ENCODE measurements around the gene TMEM123. TPM values are rescaled to one million over a fixed set of nuclear protein-coding genes. Genes with fewer than 3 reads are reported as not detected.
"Not testable (repeated sequence)": the region's sequence is repeated elsewhere in the genome, so short reads cannot be mapped to it uniquely, and the experiment has no call there.

The TMEM123 gene
- total RNA-seq, 3 donors from 2014 or later (not counting 1 experiment from before 2014, with no cell fraction given): 100 to 126 (median 118) TPM

DNA sequence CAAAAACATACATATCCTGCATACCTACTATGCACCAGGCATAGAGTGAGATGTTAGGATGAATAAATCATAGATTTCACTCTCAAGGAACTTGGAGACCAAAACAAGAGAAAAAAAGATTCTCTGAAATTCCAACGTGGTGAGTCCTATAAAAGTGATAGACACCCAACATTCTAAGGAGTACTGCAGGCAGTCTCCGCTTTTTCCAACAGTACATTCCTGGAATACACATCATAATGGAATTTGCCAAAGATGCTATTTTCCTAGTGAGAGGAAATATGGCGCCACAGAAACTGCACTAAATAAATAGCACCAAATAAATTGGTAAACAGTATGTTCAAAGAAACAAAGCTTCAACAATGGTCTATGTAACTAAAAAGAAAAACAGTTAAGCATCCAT lies 6.0 kb downstream of the TMEM123 start:
- Mint-ChIP-seq H3K9me3 (no peaks in the 10 kb centered on the region), H3K36me3 (peaks cover 12% of the 10 kb centered on the region), H3K27ac (peak overlapping the region; percentile 78 to 84), H3K4me3 (peak overlapping the region; percentile 62), H3K4me1 (peaks cover 84 to 86% of the 10 kb centered on the region in 2 donors), H3K27me3 (ENCODE audit: low read depth in 2 of 2) (peaks cover 6 to 7% of the 10 kb centered on the region in 2 donors)
- Histone ChIP-seq H3K4me3 (ENCODE audit: low read length) (no peak overlapping the region), H3K9me3 (ENCODE audit: control insufficient read depth, insufficient read depth, low read length) (no peaks in the 10 kb centered on the region), H3K4me1 (ENCODE audit: control insufficient read depth, insufficient read depth, low read length) (peaks cover 11% of the 10 kb centered on the region), H3K36me3 (ENCODE audit: control insufficient read depth, insufficient read depth, low read length) (peaks cover 12% of the 10 kb centered on the region), H3K27ac (ENCODE audit: low read length) (peak overlapping the region; percentile 10), H3K27me3 (ENCODE audit: control insufficient read depth, insufficient read depth, low read length) (no peaks in the 10 kb centered on the region)
- intact Hi-C loops (cut with micrococcal nuclease): loop anchor here (1.0 kb wide), 1 partner anchor 129 kb away; the partner anchor contains the start of gene BIRC3
- TF ChIP-seq, protein P1, sequence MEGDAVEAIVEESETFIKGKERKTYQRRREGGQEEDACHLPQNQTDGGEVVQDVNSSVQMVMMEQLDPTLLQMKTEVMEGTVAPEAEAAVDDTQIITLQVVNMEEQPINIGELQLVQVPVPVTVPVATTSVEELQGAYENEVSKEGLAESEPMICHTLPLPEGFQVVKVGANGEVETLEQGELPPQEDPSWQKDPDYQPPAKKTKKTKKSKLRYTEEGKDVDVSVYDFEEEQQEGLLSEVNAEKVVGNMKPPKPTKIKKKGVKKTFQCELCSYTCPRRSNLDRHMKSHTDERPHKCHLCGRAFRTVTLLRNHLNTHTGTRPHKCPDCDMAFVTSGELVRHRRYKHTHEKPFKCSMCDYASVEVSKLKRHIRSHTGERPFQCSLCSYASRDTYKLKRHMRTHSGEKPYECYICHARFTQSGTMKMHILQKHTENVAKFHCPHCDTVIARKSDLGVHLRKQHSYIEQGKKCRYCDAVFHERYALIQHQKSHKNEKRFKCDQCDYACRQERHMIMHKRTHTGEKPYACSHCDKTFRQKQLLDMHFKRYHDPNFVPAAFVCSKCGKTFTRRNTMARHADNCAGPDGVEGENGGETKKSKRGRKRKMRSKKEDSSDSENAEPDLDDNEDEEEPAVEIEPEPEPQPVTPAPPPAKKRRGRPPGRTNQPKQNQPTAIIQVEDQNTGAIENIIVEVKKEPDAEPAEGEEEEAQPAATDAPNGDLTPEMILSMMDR (IDR thresholded peaks at IDR 0.05): no peak
- WGBS (ENCODE audit: insufficient coverage): 100% methylated on average over 3 of the region's 3 CpGs
- DNase-seq (no peak), ATAC-seq (no peak)

DNA sequence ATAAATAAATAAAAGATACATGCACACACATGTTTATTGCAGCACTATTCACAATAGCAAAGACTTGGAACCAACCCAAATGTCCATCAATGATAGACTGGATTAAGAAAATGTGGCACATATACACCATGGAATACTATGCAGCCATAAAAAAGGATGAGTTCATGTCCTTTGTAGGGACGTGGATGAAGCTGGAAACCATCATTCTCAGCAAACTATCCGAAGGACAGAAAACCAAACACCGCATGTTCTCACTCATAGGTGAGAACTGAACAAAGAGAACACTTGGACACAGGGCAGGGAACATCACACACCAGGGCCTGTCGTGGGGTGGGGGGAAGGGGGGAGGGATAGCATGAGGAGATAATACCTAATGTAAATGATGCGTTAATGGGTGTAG lies 7.9 kb downstream of the TMEM123 start:
- H3K9me3 ChIP-seq (ENCODE audit: control insufficient read depth, insufficient read depth, low read length); intact Hi-C loops (cut with micrococcal nuclease); H3K27me3 ChIP-seq (ENCODE audit: control insufficient read depth, insufficient read depth, low read length); H3K4me3 Mint-ChIP-seq; ATAC-seq; H3K27me3 Mint-ChIP-seq (ENCODE audit: low read depth in 2 of 2); DNase-seq; H3K4me3 ChIP-seq (ENCODE audit: low read length); H3K27ac Mint-ChIP-seq; H3K27ac ChIP-seq (ENCODE audit: low read length); H3K9me3 Mint-ChIP-seq: not testable (repeated sequence)
- peaks cover 12% of the 10 kb centered on the region for H3K36me3 Mint-ChIP-seq
- H3K36me3 ChIP-seq (ENCODE audit: control insufficient read depth, insufficient read depth, low read length): peaks cover 12% of the 10 kb centered on the region
- 98% methylated on average over 5 of the region's 5 CpGs for whole genome bisulfite sequencing (ENCODE audit: insufficient coverage)
- H3K4me1 Mint-ChIP-seq: peaks cover 82 to 85% of the 10 kb centered on the region in 2 donors
- peaks cover 11% of the 10 kb centered on the region for H3K4me1 ChIP-seq (ENCODE audit: control insufficient read depth, insufficient read depth, low read length)

DNA sequence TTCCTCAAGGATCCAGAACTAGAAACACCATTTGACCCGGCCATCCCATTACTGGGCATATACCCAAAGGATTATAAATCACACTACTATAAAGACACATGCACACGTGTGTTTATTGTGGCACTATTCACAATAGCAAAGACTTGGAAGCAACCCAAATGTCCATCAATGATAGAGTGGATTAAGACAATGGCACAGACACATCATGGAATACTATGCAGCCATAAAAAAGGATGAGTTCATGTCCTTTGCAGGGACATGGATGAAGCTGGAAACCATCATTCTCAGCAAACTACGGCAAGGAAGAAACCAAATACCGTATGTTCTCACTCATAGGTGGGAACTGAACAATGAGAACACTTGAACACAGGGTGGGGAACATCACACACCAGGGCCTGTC lies 8.4 kb downstream of the TMEM123 start:
- intact Hi-C loops (cut with micrococcal nuclease); DNase-seq; H3K9me3 ChIP-seq (ENCODE audit: control insufficient read depth, insufficient read depth, low read length); H3K9me3 Mint-ChIP-seq; H3K27me3 Mint-ChIP-seq (ENCODE audit: low read depth in 2 of 2); H3K4me3 Mint-ChIP-seq; H3K27ac ChIP-seq (ENCODE audit: low read length); H3K27me3 ChIP-seq (ENCODE audit: control insufficient read depth, insufficient read depth, low read length); H3K27ac Mint-ChIP-seq; H3K4me3 ChIP-seq (ENCODE audit: low read length); ATAC-seq: not testable (repeated sequence)
- peaks cover 12% of the 10 kb centered on the region for H3K36me3 ChIP-seq (ENCODE audit: control insufficient read depth, insufficient read depth, low read length)
- Mint-ChIP-seq H3K4me1 (peaks cover 80 to 82% of the 10 kb centered on the region in 2 donors), H3K36me3 (peaks cover 12% of the 10 kb centered on the region)
- H3K4me1 ChIP-seq (ENCODE audit: control insufficient read depth, insufficient read depth, low read length): peaks cover 11% of the 10 kb centered on the region
- 100% methylated on average over 2 of the region's 4 CpGs for WGBS (ENCODE audit: insufficient coverage)

DNA sequence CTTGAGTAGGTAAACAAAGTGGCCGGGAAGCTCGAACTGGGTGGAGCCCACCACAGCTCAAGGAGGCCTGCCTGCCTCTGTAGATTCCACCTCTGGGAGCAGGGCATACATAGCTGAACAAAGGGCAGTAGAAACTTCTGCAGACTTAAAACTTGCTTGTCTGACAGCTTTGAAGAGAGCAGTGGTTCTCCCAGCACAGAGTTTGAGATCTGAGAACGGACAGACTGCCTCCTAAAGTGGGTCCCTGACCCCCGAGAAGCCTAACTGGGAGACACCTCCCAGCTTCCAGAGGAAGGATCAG lies 13.6 kb downstream of the TMEM123 start:
- intact Hi-C loops (cut with micrococcal nuclease); H3K27ac ChIP-seq (ENCODE audit: low read length); H3K36me3 ChIP-seq (ENCODE audit: control insufficient read depth, insufficient read depth, low read length); H3K9me3 ChIP-seq (ENCODE audit: control insufficient read depth, insufficient read depth, low read length); ATAC-seq; H3K36me3 Mint-ChIP-seq; H3K27me3 Mint-ChIP-seq (ENCODE audit: low read depth in 2 of 2); H3K27me3 ChIP-seq (ENCODE audit: control insufficient read depth, insufficient read depth, low read length); H3K4me3 ChIP-seq (ENCODE audit: low read length); DNase-seq; H3K9me3 Mint-ChIP-seq; H3K27ac Mint-ChIP-seq; H3K4me3 Mint-ChIP-seq: not testable (repeated sequence)
- H3K4me1 Mint-ChIP-seq: peaks cover 51 to 54% of the 10 kb centered on the region in 2 donors
- peaks cover 11% of the 10 kb centered on the region for H3K4me1 ChIP-seq (ENCODE audit: control insufficient read depth, insufficient read depth, low read length)
- WGBS (ENCODE audit: insufficient coverage): 64% methylated on average over 4 of the region's 4 CpGs

DNA sequence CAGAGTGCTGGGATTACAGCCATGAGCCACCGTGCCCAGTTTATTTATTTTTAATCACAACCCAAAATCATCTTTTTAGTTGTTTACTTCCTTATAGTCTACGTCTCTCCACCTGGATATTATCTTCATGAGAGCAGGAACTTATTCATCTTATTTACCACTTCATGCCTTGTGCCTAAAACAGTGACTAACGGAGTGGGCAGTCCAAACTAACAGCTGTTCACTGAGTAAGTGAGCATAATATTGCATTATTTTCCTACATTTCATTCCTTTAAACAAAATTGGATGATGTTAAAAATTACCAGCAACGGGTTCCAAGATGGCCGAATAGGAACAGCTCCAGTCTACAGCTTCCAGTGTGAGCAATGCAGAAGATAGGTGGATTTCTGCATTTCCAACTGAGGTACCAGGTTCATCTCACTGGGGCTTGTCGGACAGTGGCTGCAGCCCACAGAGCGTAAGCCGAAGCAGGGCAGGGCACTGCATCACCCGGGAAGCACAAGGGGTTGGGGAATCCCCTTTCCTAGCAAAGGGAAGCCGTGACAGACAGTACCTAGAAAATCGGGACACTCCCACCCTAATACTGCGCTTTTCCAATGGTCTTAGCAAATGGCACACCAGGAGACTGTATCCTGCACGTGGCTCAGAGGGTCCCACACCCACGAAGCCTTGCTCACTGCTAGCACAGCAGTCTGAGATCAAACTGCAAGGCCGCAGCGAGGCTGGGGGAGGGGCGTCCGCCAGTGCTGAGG lies 14.1 kb downstream of the TMEM123 start:
- peaks cover 11% of the 10 kb centered on the region for H3K4me1 ChIP-seq (ENCODE audit: control insufficient read depth, insufficient read depth, low read length)
- no peak overlapping the region for H3K4me3 ChIP-seq (ENCODE audit: low read length)
- Mint-ChIP-seq H3K27me3 (ENCODE audit: low read depth in 2 of 2) (peaks cover 0 to 4% of the 10 kb centered on the region in 2 donors), H3K36me3 (no peaks in the 10 kb centered on the region), H3K27ac (no peak overlapping the region), H3K9me3 (no peaks in the 10 kb centered on the region), H3K4me1 (peaks cover 46 to 51% of the 10 kb centered on the region in 2 donors), H3K4me3 (no peak overlapping the region)
- TF ChIP-seq, protein P1 (IDR thresholded peaks at IDR 0.05): no peak
- no peaks in the 10 kb centered on the region for H3K27me3 ChIP-seq (ENCODE audit: control insufficient read depth, insufficient read depth, low read length)
- DNase-seq (no peak), ATAC-seq (no peak)
- no peaks in the 10 kb centered on the region for H3K9me3 ChIP-seq (ENCODE audit: control insufficient read depth, insufficient read depth, low read length)
- intact Hi-C loops (cut with micrococcal nuclease): no loop called here
- no peak overlapping the region for H3K27ac ChIP-seq (ENCODE audit: low read length)
- peaks cover 5% of the 10 kb centered on the region for H3K36me3 ChIP-seq (ENCODE audit: control insufficient read depth, insufficient read depth, low read length)
- WGBS (ENCODE audit: insufficient coverage): 87% methylated on average over 18 of the region's 18 CpGs

All from natural killer cell (primary cell).